AG09309 (cell line): ENCODE measurements around the gene IRX5.

Source experiments
- DNase-seq: peaks from one replicate; pipeline ENCODE4 v3.0.0-alpha.2; 2010; ENCODE audit warnings: low read depth
- H3K4me3 ChIP-seq: 2 replicates; pipeline ENCODE4 v1.5.1; 2011; ENCODE audit warnings: mild to moderate bottlenecking, low read depth, low read length, moderate library complexity; ENCODE audit not compliant: control insufficient read depth
- CTCF ChIP-seq: IDR thresholded peaks from 2 replicates; pipeline ENCODE4 v1.5.1; 2011; ENCODE audit warnings: mild to moderate bottlenecking, low read depth, low read length, inconsistent platforms; ENCODE audit not compliant: insufficient read depth, control insufficient read depth; ENCODE audit errors: missing control alignments

The IRX5 gene

GRCh38 chr16:54944002-54944401 lies 13.3 kb downstream of the IRX5 start:
- no peak for DNase-seq
- TF ChIP-seq CTCF, result no peak

GRCh38 chr16:54945063-54945462 lies 14.4 kb downstream of the IRX5 start:
- TF ChIP-seq CTCF, result no peak
- DNase-seq, result no peak
- H3K4me3 ChIP-seq, result no peak overlapping the region

More at GRCh38 chr16:54944002-54944401, 13.3 kb downstream of the IRX5 start:
- H3K4me3 ChIP-seq, result no peak overlapping the region

GRCh38 chr16:54946909-54947308 lies 16.2 kb downstream of the IRX5 start:
- DNase-seq, result no peak
- no peak overlapping the region for H3K4me3 ChIP-seq
- no peak for TF ChIP-seq CTCF

- no peak overlapping the region for H3K4me3 ChIP-seq
- TF ChIP-seq CTCF, result no peak
- DNase-seq, result no peak
Measured at GRCh38 chr16:54947616-54948015, 17.0 kb downstream of the IRX5 start.

- TF ChIP-seq CTCF, result no peak
- no peak for DNase-seq
- H3K4me3 ChIP-seq, result no peak overlapping the region
Measured at GRCh38 chr16:54952195-54952594, 21.5 kb downstream of the IRX5 start.

- TF ChIP-seq CTCF, result no peak
- H3K4me3 ChIP-seq, result no peak overlapping the region
- DNase-seq, result no peak
Measured at GRCh38 chr16:54953461-54953860, 22.8 kb downstream of the IRX5 start.

GRCh38 chr16:54954220-54954619 lies 23.6 kb downstream of the IRX5 start:
- no peak for TF ChIP-seq CTCF
- H3K4me3 ChIP-seq, result no peak overlapping the region
- DNase-seq, result no peak
